Measurements from ENCODE around the gene PLEKHN1. TPM values are rescaled to one million over a fixed set of nuclear protein-coding genes. Genes with fewer than 3 reads are reported as not detected.

PLEKHN1 gene
- total RNA-seq, 1 experiment from 2014 or later: not detected

GRCh38 chr1:963301-963651 lies 3.0 kb upstream of the PLEKHN1 start:
- ChIA-PET POLR2A (ENCODE audit: low non-redundant PET) (no interaction called here), CTCF (no interaction called here)
- H3K4me3 ChIP-seq (ENCODE audit: low read depth, low read length, poor library complexity, severe bottlenecking): no peak overlapping the region
- no peak for DNase-seq (ENCODE audit: low spot score)
- no peak overlapping the region for H3K27ac ChIP-seq (ENCODE audit: low read depth, low read length, poor library complexity, severe bottlenecking)
- H3K9me3 ChIP-seq (ENCODE audit: low read depth, low read length, poor library complexity, severe bottlenecking): no peaks in the 10 kb centered on the region
- no peak for TF ChIP-seq EZH2 (IDR thresholded peaks at IDR 0.05; ENCODE audit: borderline replicate concordance, low read depth, low read length, poor library complexity, severe bottlenecking)
- TF ChIP-seq, protein P1, sequence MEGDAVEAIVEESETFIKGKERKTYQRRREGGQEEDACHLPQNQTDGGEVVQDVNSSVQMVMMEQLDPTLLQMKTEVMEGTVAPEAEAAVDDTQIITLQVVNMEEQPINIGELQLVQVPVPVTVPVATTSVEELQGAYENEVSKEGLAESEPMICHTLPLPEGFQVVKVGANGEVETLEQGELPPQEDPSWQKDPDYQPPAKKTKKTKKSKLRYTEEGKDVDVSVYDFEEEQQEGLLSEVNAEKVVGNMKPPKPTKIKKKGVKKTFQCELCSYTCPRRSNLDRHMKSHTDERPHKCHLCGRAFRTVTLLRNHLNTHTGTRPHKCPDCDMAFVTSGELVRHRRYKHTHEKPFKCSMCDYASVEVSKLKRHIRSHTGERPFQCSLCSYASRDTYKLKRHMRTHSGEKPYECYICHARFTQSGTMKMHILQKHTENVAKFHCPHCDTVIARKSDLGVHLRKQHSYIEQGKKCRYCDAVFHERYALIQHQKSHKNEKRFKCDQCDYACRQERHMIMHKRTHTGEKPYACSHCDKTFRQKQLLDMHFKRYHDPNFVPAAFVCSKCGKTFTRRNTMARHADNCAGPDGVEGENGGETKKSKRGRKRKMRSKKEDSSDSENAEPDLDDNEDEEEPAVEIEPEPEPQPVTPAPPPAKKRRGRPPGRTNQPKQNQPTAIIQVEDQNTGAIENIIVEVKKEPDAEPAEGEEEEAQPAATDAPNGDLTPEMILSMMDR (conservative IDR thresholded peaks at IDR 0.05; ENCODE audit: low read depth, low read length): no peak
- intact Hi-C loops (cut with micrococcal nuclease; ENCODE audit: unreplicated experiment): no loop called here
- peaks cover 6% of the 10 kb centered on the region for H3K36me3 ChIP-seq (ENCODE audit: insufficient read depth, low read length, poor library complexity, severe bottlenecking)
- peaks cover 8% of the 10 kb centered on the region for H3K4me1 ChIP-seq (ENCODE audit: insufficient read depth, low read length, poor library complexity, severe bottlenecking)
- no TSS peak for BruUV-seq (replicated peaks)
- no peaks in the 10 kb centered on the region for H3K27me3 ChIP-seq (replicated peaks; ENCODE audit: insufficient read depth, low read depth, low read length, poor library complexity)

DNA sequence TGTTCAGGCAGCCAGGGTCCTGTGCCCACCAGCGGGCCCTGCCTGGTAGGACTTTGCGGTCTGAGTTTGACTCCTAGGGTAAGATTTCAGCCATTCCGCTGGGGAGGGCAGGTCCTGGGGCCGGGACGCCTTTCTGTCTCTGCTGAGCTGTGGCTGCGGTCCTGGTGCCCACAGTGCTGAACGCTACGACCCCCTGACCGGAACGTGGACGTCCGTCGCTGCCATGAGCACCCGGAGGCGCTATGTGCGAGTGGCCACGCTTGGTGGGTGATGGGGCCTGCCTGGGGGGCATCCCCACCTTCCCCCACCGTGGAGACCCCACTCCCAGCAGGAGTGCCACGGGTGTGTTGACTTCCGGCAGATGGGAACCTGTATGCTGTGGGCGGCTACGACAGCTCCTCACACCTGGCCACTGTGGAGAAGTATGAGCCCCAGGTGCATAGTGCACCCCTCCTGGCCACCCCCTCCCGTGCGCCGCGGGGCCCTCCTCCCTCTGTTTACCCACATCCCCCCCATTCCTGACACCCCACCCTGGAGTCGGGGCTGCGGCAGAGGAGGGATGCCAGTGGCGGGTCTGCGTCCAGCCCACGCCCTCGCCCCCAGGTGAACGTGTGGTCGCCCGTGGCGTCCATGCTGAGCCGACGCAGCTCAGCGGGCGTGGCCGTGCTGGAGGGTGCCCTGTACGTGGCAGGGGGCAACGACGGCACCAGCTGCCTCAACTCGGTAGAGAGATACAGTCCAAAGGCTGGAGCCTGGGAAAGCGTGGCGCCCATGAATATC lies 2.3 kb upstream of the PLEKHN1 start:
- no TSS peak for BruUV-seq (replicated peaks)
- CTCF ChIA-PET: no interaction called here
- H3K27ac ChIP-seq (ENCODE audit: low read depth, low read length, poor library complexity, severe bottlenecking): no peak overlapping the region
- no peak overlapping the region for H3K4me3 ChIP-seq (ENCODE audit: low read depth, low read length, poor library complexity, severe bottlenecking)
- TF ChIP-seq EZH2 (IDR thresholded peaks at IDR 0.05; ENCODE audit: borderline replicate concordance, low read depth, low read length, poor library complexity, severe bottlenecking): no peak
- TF ChIP-seq, protein P1 (conservative IDR thresholded peaks at IDR 0.05; ENCODE audit: low read depth, low read length): no peak
- H3K36me3 ChIP-seq (ENCODE audit: insufficient read depth, low read length, poor library complexity, severe bottlenecking): peaks cover 6% of the 10 kb centered on the region
- H3K4me1 ChIP-seq (ENCODE audit: insufficient read depth, low read length, poor library complexity, severe bottlenecking): peaks cover 8% of the 10 kb centered on the region
- no peaks in the 10 kb centered on the region for H3K27me3 ChIP-seq (replicated peaks; ENCODE audit: insufficient read depth, low read depth, low read length, poor library complexity)
- POLR2A ChIA-PET (ENCODE audit: low non-redundant PET): no interaction called here
- no peaks in the 10 kb centered on the region for H3K9me3 ChIP-seq (ENCODE audit: low read depth, low read length, poor library complexity, severe bottlenecking)
- intact Hi-C loops (cut with micrococcal nuclease; ENCODE audit: unreplicated experiment): no loop called here
- no peak for DNase-seq (ENCODE audit: low spot score)

GRCh38 chr1:964691-965525 lies 1.4 kb upstream of the PLEKHN1 start:
- BruUV-seq (replicated peaks): no TSS peak
- intact Hi-C loops (cut with micrococcal nuclease; ENCODE audit: unreplicated experiment): no loop called here
- CTCF ChIA-PET: no interaction called here

More at GRCh38 chr1:964691-965525, 1.4 kb upstream of the PLEKHN1 start:
- H3K27ac ChIP-seq (ENCODE audit: low read depth, low read length, poor library complexity, severe bottlenecking): no peak overlapping the region
- no peak overlapping the region for H3K4me3 ChIP-seq (ENCODE audit: low read depth, low read length, poor library complexity, severe bottlenecking)
- H3K36me3 ChIP-seq (ENCODE audit: insufficient read depth, low read length, poor library complexity, severe bottlenecking): peaks cover 6% of the 10 kb centered on the region
- POLR2A ChIA-PET (ENCODE audit: low non-redundant PET): no interaction called here
- TF ChIP-seq, protein P1 (conservative IDR thresholded peaks at IDR 0.05; ENCODE audit: low read depth, low read length): no peak
- no peak for TF ChIP-seq EZH2 (IDR thresholded peaks at IDR 0.05; ENCODE audit: borderline replicate concordance, low read depth, low read length, poor library complexity, severe bottlenecking)
- DNase-seq (ENCODE audit: low spot score): no peak
- no peaks in the 10 kb centered on the region for H3K9me3 ChIP-seq (ENCODE audit: low read depth, low read length, poor library complexity, severe bottlenecking)
- H3K27me3 ChIP-seq (replicated peaks; ENCODE audit: insufficient read depth, low read depth, low read length, poor library complexity): no peaks in the 10 kb centered on the region
- peaks cover 8% of the 10 kb centered on the region for H3K4me1 ChIP-seq (ENCODE audit: insufficient read depth, low read length, poor library complexity, severe bottlenecking)

Measured in A673 (cell line).